Endothelial cell of umbilical vein (primary cell): ENCODE data around the gene RBPJ. TPM values are rescaled to one million over a fixed set of nuclear protein-coding genes. Genes with fewer than 3 reads are reported as not detected.

ENCODE experiments used
- BruUV-seq: library from RNA; stranded (reverse); fragments of 400-500 nt; replicated peaks from 2 replicates; lab custom pipeline; 2021; lab: Mats Ljungman, UMichigan
- CTCF ChIA-PET: fragments of 300-600, 350-600 bp; sonication (Branson Sonifier 250); formaldehyde crosslinking; loops from one replicate; lab custom pipeline; 2021; ENCODE audit warnings: antibody characterized with exemption, inconsistent platforms; lab: Charles Lee
- POLR2A ChIA-PET: fragments of 300-600, 350-600 bp; sonication (Branson Sonifier 250); formaldehyde crosslinking; loops from one replicate; lab custom pipeline; 2021; ENCODE audit warnings: antibody characterized with exemption, inconsistent platforms; lab: Charles Lee
- DNase-seq: peaks from one replicate; pipeline ENCODE4 v3.0.0-alpha.2; 2011; ENCODE audit warnings: low read depth, low spot score
- FAIRE-seq: peaks from 2 replicates; lab custom pipeline; 2011; peaks lifted over from hg19 to GRCh38; lab: Jason Lieb, UNC
- H2AFZ ChIP-seq: 2 replicates; pipeline ENCODE4 v1.6.0; 2012; ENCODE audit warnings: low read depth, low read length, control low read depth, inconsistent platforms
- H3K27ac ChIP-seq: 2 replicates; pipeline ENCODE4 v1.5.1; 2011; ENCODE audit warnings: low read depth, mild to moderate bottlenecking, control low read depth, low read length, moderate library complexity; ENCODE audit not compliant: insufficient read depth
- H3K27me3 ChIP-seq, 2 experiments: 2 replicates each; pipeline versions ENCODE4 v1.6.0 to v1.6.1; 2011; ENCODE audit warnings: low read length in 2 of 2, mixed read lengths in 1 of 2; ENCODE audit not compliant: control insufficient read depth in 2 of 2, insufficient read depth in 2 of 2
- H3K36me3 ChIP-seq, 2 experiments: 2 replicates in 1 of 2; 3 replicates in 1 of 2; pipeline ENCODE4 v1.5.1; 2011; ENCODE audit warnings: low read length in 2 of 2, mild to moderate bottlenecking in 1 of 2, moderate library complexity in 1 of 2; ENCODE audit not compliant: control insufficient read depth in 2 of 2, insufficient read depth in 2 of 2; ENCODE audit errors: extremely low read depth in 1 of 2
- H3K4me1 ChIP-seq: 3 replicates; pipeline ENCODE4 v1.5.1; 2011; ENCODE audit warnings: mild to moderate bottlenecking, low read length; ENCODE audit not compliant: control insufficient read depth, insufficient read depth; ENCODE audit errors: extremely low read depth
- H3K4me2 ChIP-seq: 2 replicates; pipeline ENCODE4 v1.6.1; 2011; ENCODE audit warnings: low read length, control low read depth, mixed read lengths; ENCODE audit not compliant: insufficient read depth
- H3K4me3 ChIP-seq, 3 experiments: fragments of 200-600 bp in 1 of 3; sonication (generic), shearing (Covaris generic) in 1 of 3; replicated peaks in 1 of 3; 2 replicates each; pipeline ENCODE4 v1.5.1; 2011 to 2016; ENCODE audit warnings: control low read depth in 3 of 3, low read length in 3 of 3, mild to moderate bottlenecking in 2 of 3, inconsistent platforms in 1 of 3, low read depth in 1 of 3, moderate library complexity in 1 of 3; ENCODE audit not compliant: insufficient read depth in 1 of 3
- H3K79me2 ChIP-seq: 2 replicates; pipeline ENCODE4 v1.6.0; 2012; ENCODE audit warnings: low read length, inconsistent platforms; ENCODE audit not compliant: control insufficient read depth, insufficient read depth
- H3K9ac ChIP-seq: replicated peaks from 2 replicates; pipeline ENCODE3; 2011; ENCODE audit warnings: low read length, control low read depth; ENCODE audit not compliant: insufficient read depth; ENCODE audit errors: extremely low read depth
- H3K9me1 ChIP-seq: replicated peaks from 3 replicates; pipeline ENCODE4 v1.6.0; 2011; ENCODE audit warnings: mild to moderate bottlenecking, low read length; ENCODE audit not compliant: control insufficient read depth, insufficient read depth; ENCODE audit errors: extremely low read depth
- H3K9me3 ChIP-seq: replicated peaks from 2 replicates; pipeline ENCODE4 v1.5.1; 2012; ENCODE audit warnings: low read length, inconsistent platforms; ENCODE audit not compliant: control insufficient read depth, insufficient read depth
- H4K20me1 ChIP-seq: replicated peaks from 2 replicates; pipeline ENCODE3; 2011; ENCODE audit warnings: mild to moderate bottlenecking, low read length; ENCODE audit not compliant: control insufficient read depth, insufficient read depth; ENCODE audit errors: extremely low read depth
- FOS ChIP-seq: IDR thresholded peaks from 2 replicates; pipeline ENCODE4 v1.6.1; 2011; ENCODE audit warnings: mild to moderate bottlenecking, low read length, moderate library complexity, borderline replicate concordance; ENCODE audit not compliant: insufficient read depth
- GATA2 ChIP-seq: IDR thresholded peaks from 2 replicates; pipeline ENCODE4 v1.7.0; 2011; ENCODE audit warnings: low read depth, mild to moderate bottlenecking, moderate library complexity, mixed read lengths, low read length; ENCODE audit not compliant: insufficient read length, insufficient read depth
- JUN ChIP-seq: IDR thresholded peaks from 2 replicates; pipeline ENCODE4 v1.6.1; 2011; ENCODE audit warnings: borderline replicate concordance, low read depth; ENCODE audit not compliant: insufficient read length, insufficient read depth
- MYC ChIP-seq: IDR thresholded peaks from one replicate; pipeline ENCODE4 v1.6.1; 2011; ENCODE audit warnings: mild to moderate bottlenecking, low read depth, low read length
- POLR2AphosphoS5 ChIP-seq: IDR thresholded peaks from 2 replicates; pipeline ENCODE4 v1.6.1; 2012; ENCODE audit warnings: low read depth, mild to moderate bottlenecking, control low read depth, low read length, moderate library complexity; ENCODE audit not compliant: insufficient read depth
- dilution Hi-C: fragments of 300-500 bp; cut with MboI; formaldehyde crosslinking; loops from one replicate; pipeline ENCODE4 v1.15.0; 2019; ENCODE audit warnings: low sequenced_read_pairs; ENCODE audit not compliant: extremely low pct_ligation_motif_present
- intact Hi-C: fragments of 100-400 bp; cut with micrococcal nuclease; formaldehyde crosslinking; loops from one replicate; pipeline ENCODE4 v1.10.0; 2022
- polyA plus RNA-seq, 4 experiments: library from polyadenylated mRNA; depleted of rRNA in 3 of 4; stranded (reverse) in 3 of 4; unstranded in 1 of 4; fragments of >200 nt; gene quantifications; 2 replicates each; pipeline versions ENCODE4 v1.2.1 to v1.2.3, GENCODE V29; 2011 to 2012; ENCODE audit warnings: missing spikeins in 1 of 4
- total RNA-seq: library from RNA; stranded (reverse); gene quantifications from 2 replicates; pipeline ENCODE4 v1.2.3, GENCODE V29; 2021
- TF ChIP-seq, protein P1 (sequence below), 2 donors: IDR thresholded peaks; 1 replicate in 1 of 2; 2 replicates in 1 of 2; pipeline ENCODE4 v1.5.1; 2011; ENCODE audit warnings: low read length in 2 of 2, mild to moderate bottlenecking in 2 of 2, moderate library complexity in 2 of 2, control low read depth in 1 of 2, inconsistent platforms in 1 of 2, low read depth in 1 of 2; ENCODE audit not compliant: insufficient read depth in 1 of 2; ENCODE audit errors: extremely low read depth in 1 of 2
- TF ChIP-seq, protein P2 (sequence below): IDR thresholded peaks from 2 replicates; pipeline ENCODE4 v1.6.1; 2011; ENCODE audit not compliant: insufficient read depth, insufficient read length

Gene RBPJ
- total and polyA plus RNA-seq, 2 donors (not counting 3 experiments of a cell fraction or from before 2014, with no cell fraction given): 17.0 to 42.9 TPM

DNA sequence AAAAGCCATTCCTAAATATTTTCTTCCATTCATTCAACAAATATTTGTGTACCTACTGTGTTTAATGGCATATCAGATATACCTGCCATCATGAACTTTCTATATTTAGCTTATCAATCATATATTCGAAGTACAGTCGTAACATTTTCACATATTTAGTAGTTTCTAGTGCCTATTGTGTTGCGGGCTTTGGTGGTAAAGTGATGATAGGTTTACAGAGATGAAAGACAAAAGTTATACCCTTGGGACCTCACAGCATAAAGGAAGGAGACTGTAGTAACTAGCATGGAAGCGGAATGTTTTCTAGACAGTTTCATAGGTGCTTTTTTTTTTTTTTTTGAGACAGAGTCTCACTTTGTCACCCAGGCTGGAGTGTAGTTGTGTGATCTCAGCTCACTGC lies 39.5 kb downstream of the RBPJ start:
- H4K20me1 ChIP-seq: peaks cover 4% of the 10 kb centered on the region
- FAIRE-seq (no peak), DNase-seq (no peak)
- H3K9me3 ChIP-seq: no peaks in the 10 kb centered on the region
- H3K9me1 ChIP-seq: no peaks in the 10 kb centered on the region
- no peak overlapping the region for H2AFZ ChIP-seq
- peaks cover 52% of the 10 kb centered on the region for H3K79me2 ChIP-seq
- H3K36me3 ChIP-seq: no peaks in the 10 kb centered on the region
- H3K4me3 ChIP-seq: no peak overlapping the region
- TF ChIP-seq, protein P1, sequence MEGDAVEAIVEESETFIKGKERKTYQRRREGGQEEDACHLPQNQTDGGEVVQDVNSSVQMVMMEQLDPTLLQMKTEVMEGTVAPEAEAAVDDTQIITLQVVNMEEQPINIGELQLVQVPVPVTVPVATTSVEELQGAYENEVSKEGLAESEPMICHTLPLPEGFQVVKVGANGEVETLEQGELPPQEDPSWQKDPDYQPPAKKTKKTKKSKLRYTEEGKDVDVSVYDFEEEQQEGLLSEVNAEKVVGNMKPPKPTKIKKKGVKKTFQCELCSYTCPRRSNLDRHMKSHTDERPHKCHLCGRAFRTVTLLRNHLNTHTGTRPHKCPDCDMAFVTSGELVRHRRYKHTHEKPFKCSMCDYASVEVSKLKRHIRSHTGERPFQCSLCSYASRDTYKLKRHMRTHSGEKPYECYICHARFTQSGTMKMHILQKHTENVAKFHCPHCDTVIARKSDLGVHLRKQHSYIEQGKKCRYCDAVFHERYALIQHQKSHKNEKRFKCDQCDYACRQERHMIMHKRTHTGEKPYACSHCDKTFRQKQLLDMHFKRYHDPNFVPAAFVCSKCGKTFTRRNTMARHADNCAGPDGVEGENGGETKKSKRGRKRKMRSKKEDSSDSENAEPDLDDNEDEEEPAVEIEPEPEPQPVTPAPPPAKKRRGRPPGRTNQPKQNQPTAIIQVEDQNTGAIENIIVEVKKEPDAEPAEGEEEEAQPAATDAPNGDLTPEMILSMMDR (IDR thresholded peaks at IDR 0.05; ENCODE audit: extremely low read depth in 1 of 2, insufficient read depth in 1 of 2, low read depth in 1 of 2, low read length in 2 of 2): no peak
- TF ChIP-seq POLR2AphosphoS5: no peak
- TF ChIP-seq, protein P2, sequence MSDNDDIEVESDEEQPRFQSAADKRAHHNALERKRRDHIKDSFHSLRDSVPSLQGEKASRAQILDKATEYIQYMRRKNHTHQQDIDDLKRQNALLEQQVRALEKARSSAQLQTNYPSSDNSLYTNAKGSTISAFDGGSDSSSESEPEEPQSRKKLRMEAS: no peak
- no peak for TF ChIP-seq GATA2
- H3K4me2 ChIP-seq: no peak overlapping the region
- no TSS peak for BruUV-seq
- no peaks in the 10 kb centered on the region for H3K4me1 ChIP-seq
- CTCF ChIA-PET: interaction anchor here (1.7 kb wide), 1 partner anchor 8 kb away, joined by 5 read pairs; no protein-coding TSS in a partner anchor
- no peaks in the 10 kb centered on the region for H3K27me3 ChIP-seq
- POLR2A ChIA-PET: no interaction called here
- dilution Hi-C loops (no loop called here), intact Hi-C loops (no loop called here)
- no peak overlapping the region for H3K9ac ChIP-seq
- H3K27ac ChIP-seq: no peak overlapping the region

DNA sequence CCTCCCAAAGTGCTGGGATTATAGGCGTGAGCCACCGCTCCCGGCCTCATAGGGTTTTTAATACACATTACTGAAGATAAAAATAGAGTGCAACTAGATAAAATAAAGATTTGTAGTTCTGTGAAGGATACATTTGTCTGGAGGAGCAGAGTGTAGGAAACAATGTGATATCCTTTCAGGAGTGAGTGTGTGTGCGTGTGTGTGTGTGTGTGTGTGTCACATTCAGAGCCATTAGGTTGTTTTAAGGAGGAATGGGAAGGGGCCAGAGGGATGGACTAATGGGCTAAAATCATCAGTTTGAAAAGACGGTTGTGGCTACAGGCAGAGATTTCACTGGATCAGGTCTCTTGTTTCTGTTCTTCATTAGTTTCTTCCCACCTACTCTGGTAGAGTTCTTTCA lies 40.0 kb downstream of the RBPJ start:
- intact Hi-C loops (no loop called here), dilution Hi-C loops (no loop called here)
- H3K4me3 ChIP-seq: no peak overlapping the region
- no peak overlapping the region for H3K4me2 ChIP-seq
- FAIRE-seq (no peak), DNase-seq (no peak)
- H3K79me2 ChIP-seq: peaks cover 51% of the 10 kb centered on the region
- no peak overlapping the region for H3K9ac ChIP-seq
- no peaks in the 10 kb centered on the region for H3K9me1 ChIP-seq
- TF ChIP-seq MYC (no peak), JUN (no peak), GATA2 (no peak), FOS (no peak), POLR2AphosphoS5 (no peak)
- TF ChIP-seq, protein P2: no peak
- POLR2A ChIA-PET: no interaction called here
- H3K4me1 ChIP-seq: peaks cover 2% of the 10 kb centered on the region
- no peak overlapping the region for H3K27ac ChIP-seq
- no peaks in the 10 kb centered on the region for H3K27me3 ChIP-seq
- no peak overlapping the region for H2AFZ ChIP-seq
- CTCF ChIA-PET: interaction anchor here (1.2 to 1.7 kb wide), 3 partner anchors 9 to 373 kb away, joined by 3 to 5 read pairs (median 5); no protein-coding TSS in a partner anchor
- peaks cover 4% of the 10 kb centered on the region for H4K20me1 ChIP-seq
- no peaks in the 10 kb centered on the region for H3K36me3 ChIP-seq
- H3K9me3 ChIP-seq: no peaks in the 10 kb centered on the region
- no TSS peak for BruUV-seq
